NCI-H146 (cell line): Measurements from ENCODE around the gene GDAP1L1.
"Not testable (repeated sequence)": the region's sequence is repeated elsewhere in the genome, so short reads cannot be mapped to it uniquely, and the experiment has no call there.

Experiments
- DNase-seq: peaks from one replicate; lab custom pipeline; 2025; lab: John Stamatoyannopoulos, UW

Gene GDAP1L1

DNA sequence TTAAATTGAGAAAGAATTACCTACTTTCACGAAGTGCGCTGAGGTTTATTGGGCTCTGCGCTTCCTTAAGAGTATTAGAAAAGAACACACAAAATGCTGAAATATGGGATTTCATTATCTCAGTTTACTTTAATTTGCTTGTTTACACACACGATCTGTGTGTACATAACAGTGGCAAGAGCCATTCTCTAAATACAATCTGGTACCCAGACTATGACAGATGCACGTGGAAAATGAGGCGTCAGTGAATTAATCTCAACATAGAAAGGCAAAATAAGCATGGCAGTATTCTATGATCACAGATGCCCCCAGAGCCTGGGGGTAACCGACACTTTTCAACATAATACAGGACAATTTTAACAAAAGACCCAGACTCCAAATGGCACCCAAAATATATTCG is 55.6 kb downstream of the GDAP1L1 start:
- no peak for DNase-seq

DNA sequence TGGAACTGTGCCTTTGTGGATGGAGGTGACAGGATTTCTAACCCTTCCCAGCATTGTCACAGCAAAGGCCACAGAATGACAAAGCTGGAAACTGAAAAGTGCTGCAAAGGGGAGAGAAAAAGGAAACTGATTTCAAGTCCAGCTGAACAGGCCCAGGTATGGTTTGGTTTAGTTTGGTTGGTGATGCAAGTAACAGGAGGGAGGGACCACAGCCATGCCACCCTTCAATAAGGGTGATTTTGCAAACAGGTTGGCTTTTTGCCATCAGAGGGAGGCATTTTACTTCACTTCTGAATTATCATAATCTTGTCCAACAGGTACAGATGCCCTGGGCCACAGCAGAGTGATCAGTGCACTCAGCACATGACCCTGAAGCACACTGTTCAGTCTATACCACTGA is 57.3 kb downstream of the GDAP1L1 start:
- no peak for DNase-seq

DNA sequence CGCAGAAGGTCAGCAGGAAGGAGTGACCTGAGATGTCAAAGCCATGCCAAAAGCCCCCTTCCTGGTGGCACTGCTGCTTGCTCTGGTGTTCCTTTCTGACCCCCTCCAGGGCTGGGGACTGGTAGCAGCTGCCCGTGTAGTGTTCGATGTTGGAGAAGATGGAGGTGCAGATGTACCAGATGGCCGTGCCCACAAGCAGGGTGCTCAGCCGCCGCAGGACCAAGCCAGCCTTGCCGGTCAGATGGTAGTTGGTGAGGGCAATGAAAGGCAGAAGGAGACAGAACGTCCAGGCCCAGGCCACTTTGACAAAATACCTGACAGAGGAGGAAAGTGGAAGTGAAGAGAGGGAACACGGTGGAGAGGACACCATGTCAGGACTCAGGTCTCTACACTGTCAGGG is 59.8 kb downstream of the GDAP1L1 start:
- no peak for DNase-seq

DNA sequence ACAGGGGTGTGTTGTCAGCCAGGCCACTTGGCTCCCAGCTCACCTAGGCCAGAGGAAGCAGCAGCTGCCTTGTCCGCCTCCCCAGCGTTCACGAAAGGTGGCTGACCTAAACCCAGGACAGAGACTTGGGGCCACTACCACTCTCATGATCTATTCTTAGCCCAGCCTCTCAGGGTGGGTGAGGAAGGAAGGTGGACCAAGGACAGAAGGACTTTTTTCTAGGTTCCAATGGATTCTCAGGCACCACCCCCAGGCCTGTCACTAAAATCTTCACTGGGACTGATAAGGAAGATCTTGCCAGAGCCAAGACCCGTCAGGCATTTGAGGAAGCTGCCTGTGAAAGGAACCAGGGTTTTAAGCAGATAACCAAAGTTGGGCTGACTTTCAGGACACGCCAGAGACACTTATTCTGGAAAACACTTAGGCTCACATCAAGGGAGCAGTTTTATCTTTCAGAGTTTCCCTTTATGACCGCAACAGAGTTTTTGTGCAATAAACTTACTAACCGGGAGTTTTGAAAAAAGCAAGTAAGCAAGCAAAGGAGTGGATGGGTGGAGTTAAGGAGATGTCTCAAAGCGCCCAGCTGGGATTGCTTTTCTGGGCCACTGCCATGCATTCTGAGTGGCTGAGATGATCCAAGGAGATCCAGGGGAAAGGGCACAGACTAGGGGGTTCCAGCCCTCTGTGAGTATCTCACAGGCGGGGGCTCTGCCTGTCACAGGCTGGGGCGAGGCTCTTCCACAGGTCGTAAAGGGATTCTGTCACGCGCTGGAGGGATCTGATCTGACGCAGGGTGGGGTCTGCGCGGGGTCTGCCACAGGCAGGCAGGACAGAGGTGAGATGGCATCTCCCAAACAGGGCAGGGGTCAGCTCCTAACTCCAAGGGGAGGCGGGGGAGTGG is 62.9 kb downstream of the GDAP1L1 start:
- no peak for DNase-seq

DNA sequence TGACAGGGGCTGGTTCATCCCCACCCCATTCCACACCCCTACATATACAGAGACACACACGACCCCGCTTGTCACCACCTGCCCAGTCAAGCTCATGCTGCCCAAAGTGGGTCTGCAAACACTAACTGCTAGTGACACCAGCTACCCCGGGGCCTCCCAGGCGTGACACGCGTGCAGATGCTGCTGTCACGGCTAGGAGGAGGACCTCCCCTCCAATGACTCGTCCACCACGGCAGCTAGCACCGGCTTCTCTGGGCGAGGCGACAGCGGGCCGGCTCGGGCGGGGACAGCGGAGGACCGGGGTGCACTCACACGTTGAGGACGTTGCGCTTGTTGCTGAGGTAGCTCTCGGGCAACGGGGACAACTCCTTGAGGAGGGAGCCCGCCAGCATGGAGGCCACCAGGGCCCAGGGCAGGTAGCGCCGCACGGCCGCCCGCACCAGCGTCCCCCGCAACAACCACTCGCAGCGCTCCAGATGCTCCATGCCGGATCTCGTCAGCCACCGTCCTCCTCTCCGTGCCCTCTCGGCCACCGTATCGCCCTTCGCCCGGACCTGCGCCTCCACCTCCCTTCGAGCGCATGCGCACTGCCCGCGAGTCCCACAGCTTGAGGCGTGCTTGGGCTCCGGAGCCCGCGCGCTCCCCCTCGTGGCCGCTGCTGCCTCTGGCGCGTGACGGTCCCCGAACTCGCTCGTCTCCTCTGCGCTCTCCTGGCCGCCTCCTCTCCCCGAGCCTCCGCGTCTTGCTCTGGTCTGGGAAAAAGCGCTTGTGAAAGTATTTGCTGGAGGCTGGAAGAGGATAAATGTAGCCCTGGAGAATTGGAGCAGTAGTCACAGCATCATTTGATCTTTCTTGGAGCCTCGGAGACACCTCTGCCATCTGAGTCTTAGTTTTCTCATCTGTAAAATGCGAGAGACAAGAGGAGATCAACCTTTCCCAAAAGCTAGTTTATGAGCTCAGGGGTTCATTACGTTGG is 63.8 kb downstream of the GDAP1L1 start, which contains the start of gene FITM2:
TSS of gene FITM2 (minus strand) at position 539 of the 976 bp plus-strand sequence. CDS start at position 485, 54 bp downstream.
- DNase-seq = peak; percentile 98

DNA sequence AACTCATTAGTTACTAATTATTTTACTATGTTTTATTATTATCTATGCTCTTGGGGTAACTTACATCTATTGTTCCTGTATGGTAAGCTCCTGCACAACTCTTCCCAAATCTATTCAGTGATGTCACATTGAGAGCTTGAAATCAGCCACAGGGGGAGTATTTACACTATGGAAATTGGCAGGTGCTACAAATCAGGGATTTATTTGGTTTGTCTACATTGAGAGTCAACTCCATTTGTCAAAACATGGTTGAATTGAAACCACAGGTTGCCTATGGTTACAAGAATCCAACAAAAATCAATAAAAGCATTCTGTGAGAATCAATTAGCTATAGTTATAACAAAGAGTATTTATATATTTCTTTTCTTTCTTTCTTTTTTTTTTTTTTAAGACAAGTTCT is 67.8 kb downstream of the GDAP1L1 start:
- peak; percentile 82 for DNase-seq

DNA sequence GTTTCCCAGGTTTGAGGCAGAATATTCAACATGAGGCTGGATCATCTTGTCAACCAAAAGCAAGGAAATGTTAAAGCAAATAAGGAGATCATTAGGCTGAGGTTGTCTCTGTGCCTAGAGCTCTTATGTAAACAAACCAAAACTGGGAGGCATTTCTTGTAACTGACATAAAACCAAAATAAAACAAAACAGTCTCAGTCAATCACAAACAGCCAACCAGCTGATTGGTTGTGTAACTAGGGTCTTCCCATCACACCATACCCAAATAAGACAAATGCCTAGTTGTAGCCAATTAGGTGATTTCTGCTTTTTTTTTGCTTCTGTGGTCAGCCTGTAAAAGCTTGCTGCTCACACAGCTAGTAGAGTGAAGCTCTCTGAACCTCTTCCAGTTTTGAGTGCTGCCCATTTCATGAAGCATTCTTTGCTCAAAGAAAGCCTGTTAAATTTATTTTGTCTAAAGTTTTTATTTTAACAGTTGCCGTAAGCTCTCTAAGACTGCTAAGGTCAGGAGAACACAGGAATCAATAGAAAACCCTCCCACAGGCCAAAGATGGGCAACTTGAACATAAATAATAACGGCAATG is 72.8 kb downstream of the GDAP1L1 start:
- DNase-seq = no peak

DNA sequence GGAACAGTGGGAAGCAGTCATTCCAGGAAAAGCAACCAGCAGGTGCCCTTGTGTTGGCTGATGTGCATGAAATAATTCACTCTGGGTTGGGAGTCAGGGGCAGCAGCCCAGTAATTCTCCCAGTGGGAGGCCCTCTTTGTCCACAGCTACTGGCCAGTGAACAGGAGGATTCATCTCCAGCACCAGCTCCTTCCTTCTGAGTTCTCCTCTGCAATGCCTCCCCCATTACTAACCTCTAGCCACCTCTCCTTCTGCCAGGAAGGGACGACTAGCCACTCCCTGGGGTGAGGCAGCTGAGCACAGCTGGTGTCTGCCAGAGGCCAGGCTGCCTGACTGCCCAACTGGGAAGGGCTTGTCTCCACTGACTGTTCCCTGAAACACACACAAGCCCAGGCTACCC is 77.2 kb downstream of the GDAP1L1 start:
- peak; percentile 97 for DNase-seq

DNA sequence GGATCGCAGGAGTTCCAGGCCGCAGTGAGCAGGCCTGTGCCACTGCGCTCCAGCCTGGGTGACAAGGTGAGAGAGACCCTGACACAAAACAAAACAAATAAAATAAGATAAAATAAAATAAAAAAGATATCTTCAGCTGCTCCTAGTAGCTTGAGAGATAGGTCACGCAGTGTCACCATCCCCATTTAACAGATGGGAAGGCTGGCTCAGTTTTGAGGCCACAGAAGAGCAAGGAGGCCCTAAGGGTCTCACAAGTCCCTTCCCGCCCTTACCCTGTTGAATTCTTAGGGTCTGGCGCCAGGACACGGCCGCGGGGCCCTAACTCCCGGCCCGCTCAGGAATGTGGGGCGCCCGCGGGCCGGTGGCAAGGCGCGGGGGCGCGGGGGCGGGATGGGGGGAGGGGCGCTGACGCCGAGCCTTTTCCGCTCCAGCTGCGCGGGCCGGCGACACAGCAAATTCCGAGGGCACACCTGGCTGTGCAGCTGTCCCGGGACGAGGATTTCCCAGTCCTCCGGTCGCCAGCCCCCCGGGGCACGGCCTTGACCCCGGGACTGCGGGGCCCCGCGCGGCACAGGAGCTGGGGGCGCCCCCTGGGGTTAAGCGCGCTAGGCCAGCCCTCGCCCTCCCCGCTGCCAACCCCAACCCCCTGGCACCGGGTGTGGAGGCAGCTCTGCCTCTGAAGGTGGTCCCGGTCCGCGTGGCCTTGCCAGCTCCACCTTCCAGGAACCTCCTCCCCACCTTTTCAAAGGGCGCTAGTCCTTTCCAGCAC is 79.5 kb downstream of the GDAP1L1 start:
- no peak for DNase-seq

DNA sequence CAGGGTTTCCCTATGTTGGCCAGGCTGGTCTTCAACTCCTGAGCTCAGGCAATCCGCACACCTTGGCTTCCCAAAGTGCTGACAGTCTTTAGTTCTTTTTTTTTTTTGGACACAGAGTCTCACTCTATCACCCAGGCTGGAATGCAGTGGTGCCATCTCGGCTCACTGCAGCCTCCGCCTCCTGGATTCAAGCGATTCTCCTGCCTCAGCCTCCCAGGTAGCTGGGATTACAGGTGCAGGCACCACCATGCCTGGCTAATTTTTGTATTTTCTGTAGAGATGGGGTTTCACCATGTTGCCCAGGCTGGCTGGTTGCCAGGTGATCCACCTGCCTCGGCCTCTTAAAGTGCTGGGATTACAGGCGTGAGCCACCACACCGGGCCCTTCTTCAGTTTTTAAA is 80.6 kb downstream of the GDAP1L1 start:
- DNase-seq = not testable (repeated sequence)

DNA sequence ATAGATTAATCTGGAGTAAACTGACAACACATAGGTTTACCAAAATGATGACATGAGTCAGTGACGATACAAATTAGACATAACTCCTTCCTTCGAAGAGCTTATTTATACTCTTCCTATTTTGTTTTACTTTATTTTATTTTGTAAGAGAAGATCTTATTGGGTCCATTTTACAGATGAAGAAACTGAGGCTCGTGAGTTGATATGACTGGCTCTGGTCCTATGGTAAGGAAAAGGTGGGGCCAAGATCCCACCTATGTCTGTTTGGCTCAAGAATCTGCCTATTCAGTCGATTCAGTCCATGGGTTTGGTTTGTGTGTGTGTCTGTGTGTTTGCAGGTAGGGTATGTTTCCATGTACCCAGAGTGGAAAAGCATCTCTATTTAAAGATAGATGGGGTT is 81.3 kb downstream of the GDAP1L1 start:
- DNase-seq = no peak
